HepG2 (cell line): ENCODE measurements around the gene JMJD8. TPM values are rescaled to one million over a fixed set of nuclear protein-coding genes. Genes with fewer than 3 reads are reported as not detected.

Experiments
- CC2D1A ChIP-seq: sonication (generic); formaldehyde crosslinking; IDR thresholded peaks from 2 replicates; pipeline ENCODE4 v1.8.1; 2023; ENCODE audit warnings: mild to moderate bottlenecking, missing genetic modification reagents
- DR1 ChIP-seq: sonication (generic); formaldehyde crosslinking; IDR thresholded peaks from 2 replicates; pipeline ENCODE4 v1.8.0; 2021; ENCODE audit warnings: mild to moderate bottlenecking, missing genetic modification reagents, inconsistent platforms
- HDAC2 ChIP-seq: sonication (generic); formaldehyde crosslinking; IDR thresholded peaks from 2 replicates; pipeline ENCODE4 v1.4.0; 2020; ENCODE audit warnings: missing genetic modification reagents
- KAT2B ChIP-seq: fragments of 150-350 bp; IDR thresholded peaks from 2 replicates; pipeline ENCODE4 v1.6.1; 2014; ENCODE audit warnings: low read depth, low read length, borderline replicate concordance
- MAZ ChIP-seq, 2 experiments: sonication (generic) in 1 of 2; formaldehyde crosslinking in 1 of 2; IDR thresholded peaks; 2 replicates each; pipeline versions ENCODE4 v1.5.0 to v1.6.1; 2012 to 2020; ENCODE audit warnings: low read depth in 2 of 2, mild to moderate bottlenecking in 2 of 2, borderline replicate concordance in 1 of 2, improper control_type of control experiment in 1 of 2, low read length in 1 of 2, missing genetic modification reagents in 1 of 2, moderate library complexity in 1 of 2
- MLXIP ChIP-seq: sonication (generic); formaldehyde crosslinking; IDR thresholded peaks from 2 replicates; pipeline ENCODE4 v1.9.0; 2021; ENCODE audit warnings: missing genetic modification reagents, borderline replicate concordance
- MXI1 ChIP-seq: IDR thresholded peaks from 3 replicates; pipeline ENCODE4 v1.6.1; 2012; ENCODE audit warnings: low read depth, low read length, inconsistent platforms, borderline replicate concordance
- NRL ChIP-seq: sonication (generic); formaldehyde crosslinking; IDR thresholded peaks from 2 replicates; pipeline ENCODE4 v1.5.0; 2020; ENCODE audit warnings: missing genetic modification reagents, mild to moderate bottlenecking, moderate library complexity, borderline replicate concordance
- PAF1 ChIP-seq: IDR thresholded peaks from 2 replicates; pipeline ENCODE4 v1.6.1; 2016; ENCODE audit warnings: missing genetic modification reagents, missing compliant biosample characterization
- RAD21 ChIP-seq: fragments of 450-650 bp; formaldehyde crosslinking; IDR thresholded peaks from 2 replicates; pipeline ENCODE4 v1.5.0; 2020; ENCODE audit warnings: mild to moderate bottlenecking
- RAD51 ChIP-seq: fragments of 450-650 bp; IDR thresholded peaks from 2 replicates; pipeline ENCODE4 v1.6.1; 2016; ENCODE audit warnings: borderline replicate concordance
- RBFOX2 ChIP-seq: fragments of 200-400 bp; formaldehyde crosslinking; IDR thresholded peaks from 2 replicates; pipeline ENCODE4 v1.6.1; 2017; ENCODE audit warnings: low read depth, mild to moderate bottlenecking, low read length
- SETDB1 ChIP-seq: sonication (generic); formaldehyde crosslinking; IDR thresholded peaks from 2 replicates; pipeline ENCODE4 v1.5.1; 2020; ENCODE audit warnings: missing genetic modification reagents, mild to moderate bottlenecking, borderline replicate concordance
- STAG1 ChIP-seq: sonication (generic); formaldehyde crosslinking; IDR thresholded peaks from 2 replicates; pipeline ENCODE4 v1.4.0; 2020; ENCODE audit warnings: missing genetic modification reagents
- TGIF2 ChIP-seq: IDR thresholded peaks from 2 replicates; pipeline ENCODE4 v1.6.1; 2016; ENCODE audit warnings: control low read depth, missing compliant biosample characterization
- ZNF101 ChIP-seq: sonication (generic); formaldehyde crosslinking; IDR thresholded peaks from 2 replicates; pipeline ENCODE4 v1.4.0; 2020; ENCODE audit warnings: mild to moderate bottlenecking, low read depth, missing genetic modification reagents, borderline replicate concordance
- ZNF543 ChIP-seq: sonication (generic); formaldehyde crosslinking; IDR thresholded peaks from 2 replicates; pipeline ENCODE4 v1.4.0; 2020; ENCODE audit warnings: mild to moderate bottlenecking, missing genetic modification reagents
- ZNF749 ChIP-seq: sonication (generic); formaldehyde crosslinking; IDR thresholded peaks from 2 replicates; pipeline ENCODE4 v1.8.0; 2022; ENCODE audit warnings: mild to moderate bottlenecking, missing genetic modification reagents, moderate library complexity, borderline replicate concordance
- ZNF768 ChIP-seq: sonication (generic); formaldehyde crosslinking; IDR thresholded peaks from 2 replicates; pipeline ENCODE4 v1.4.0; 2020; ENCODE audit warnings: missing genetic modification reagents
- ZNF850 ChIP-seq: sonication (generic); formaldehyde crosslinking; conservative IDR thresholded peaks from 2 replicates; pipeline ENCODE4 v1.9.0; 2021; ENCODE audit warnings: mild to moderate bottlenecking, missing genetic modification reagents
- polyA plus RNA-seq, 8 experiments: library from polyadenylated mRNA; depleted of rRNA in 3 of 8; stranded (reverse) in 7 of 8; unstranded in 1 of 8; fragments of >200 nt; fragmentation: Illumina TruSeq in 4 of 8; extraction: Trizol in 4 of 8; gene quantifications; 2 replicates each; pipeline versions ENCODE4 v1.2.1 to v1.2.3, GENCODE V29; 2011 to 2016; ENCODE audit warnings: low read depth in 4 of 8, missing spikeins in 1 of 8, mixed read lengths in 1 of 8; ENCODE audit not compliant: insufficient read depth in 1 of 8
- total RNA-seq, 5 experiments: library from RNA; depleted of rRNA; stranded (reverse); fragments of >200 nt; fragmentation: Illumina TruSeq; extraction: Trizol; gene quantifications; 2 replicates each; pipeline ENCODE4 v1.2.3, GENCODE V29; 2016; ENCODE audit warnings: low read depth in 1 of 5
- TF ChIP-seq, protein P1 (sequence below): sonication (generic); formaldehyde crosslinking; IDR thresholded peaks from 2 replicates; pipeline ENCODE4 v1.8.1; 2023; ENCODE audit warnings: missing genetic modification reagents, mild to moderate bottlenecking, borderline replicate concordance
- TF ChIP-seq, protein P2 (sequence below): sonication (generic); formaldehyde crosslinking; IDR thresholded peaks from 2 replicates; pipeline ENCODE4 v1.4.0; 2020; ENCODE audit warnings: mild to moderate bottlenecking, missing genetic modification reagents
- TF ChIP-seq, protein P3 (sequence below): sonication (generic); formaldehyde crosslinking; IDR thresholded peaks from 2 replicates; pipeline ENCODE4 v1.5.0; 2020; ENCODE audit warnings: mild to moderate bottlenecking, missing genetic modification reagents, borderline replicate concordance

Gene JMJD8
- total and polyA plus RNA-seq, 2 of the 13 experiments (the other 11 are each of a cell fraction or from before 2014, with no cell fraction given): 2.6 to 11.8 TPM

- TF ChIP-seq ZNF543 (CRISPR knock-in tag) (0 out of 2 replicates have a peak, but pooled peaks have one; percentile 7), RBFOX2 (peak; percentile 85), HDAC2 (no peak; the same call in 1 of the 2 replicates), RAD21 (CRISPR knock-in tag) (peak; percentile 52; the same call in 1 of the 2 replicates), ZNF101 (CRISPR knock-in tag) (no peak), TGIF2 (CRISPR knock-in tag) (peak; percentile 48; the same call in 1 of the 2 replicates), RAD51 (no peak), DR1 (CRISPR knock-in tag) (peak; percentile 64; the same call in 1 of the 2 replicates), MXI1 (peak; percentile 87; the same call in 1 of the 3 replicates), ZNF850 (CRISPR knock-in tag) (no peak), ZNF749 (CRISPR knock-in tag) (no peak), ZNF768 (CRISPR knock-in tag) (peak; percentile 36; the same call in 1 of the 2 replicates), PAF1 (CRISPR knock-in tag) (no peak), KAT2B (no peak), MLXIP (CRISPR knock-in tag) (no peak), SETDB1 (CRISPR knock-in tag) (no peak), CC2D1A (CRISPR knock-in tag) (no peak), STAG1 (CRISPR knock-in tag) (no peak), MAZ (IDR thresholded peaks at IDR 0.05; ENCODE audit: borderline replicate concordance, low read depth, low read length) (peak; percentile 68; the same call in 1 of the 2 replicates), MAZ (CRISPR knock-in tag; IDR thresholded peaks at IDR 0.05; ENCODE audit: low read depth) (0 out of 2 replicates have a peak, but pooled peaks have one; percentile 40), NRL (peak; percentile 54; the same call in 1 of the 2 replicates)
- TF ChIP-seq, protein P1, sequence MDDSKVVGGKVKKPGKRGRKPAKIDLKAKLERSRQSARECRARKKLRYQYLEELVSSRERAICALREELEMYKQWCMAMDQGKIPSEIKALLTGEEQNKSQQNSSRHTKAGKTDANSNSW (CRISPR knock-in tag): 0 out of 2 replicates have a peak, but pooled peaks have one; percentile 16
- TF ChIP-seq, protein P2, sequence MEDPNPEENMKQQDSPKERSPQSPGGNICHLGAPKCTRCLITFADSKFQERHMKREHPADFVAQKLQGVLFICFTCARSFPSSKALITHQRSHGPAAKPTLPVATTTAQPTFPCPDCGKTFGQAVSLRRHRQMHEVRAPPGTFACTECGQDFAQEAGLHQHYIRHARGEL: peak; percentile 66; the same call in 1 of the 2 replicates
- TF ChIP-seq, protein P3, sequence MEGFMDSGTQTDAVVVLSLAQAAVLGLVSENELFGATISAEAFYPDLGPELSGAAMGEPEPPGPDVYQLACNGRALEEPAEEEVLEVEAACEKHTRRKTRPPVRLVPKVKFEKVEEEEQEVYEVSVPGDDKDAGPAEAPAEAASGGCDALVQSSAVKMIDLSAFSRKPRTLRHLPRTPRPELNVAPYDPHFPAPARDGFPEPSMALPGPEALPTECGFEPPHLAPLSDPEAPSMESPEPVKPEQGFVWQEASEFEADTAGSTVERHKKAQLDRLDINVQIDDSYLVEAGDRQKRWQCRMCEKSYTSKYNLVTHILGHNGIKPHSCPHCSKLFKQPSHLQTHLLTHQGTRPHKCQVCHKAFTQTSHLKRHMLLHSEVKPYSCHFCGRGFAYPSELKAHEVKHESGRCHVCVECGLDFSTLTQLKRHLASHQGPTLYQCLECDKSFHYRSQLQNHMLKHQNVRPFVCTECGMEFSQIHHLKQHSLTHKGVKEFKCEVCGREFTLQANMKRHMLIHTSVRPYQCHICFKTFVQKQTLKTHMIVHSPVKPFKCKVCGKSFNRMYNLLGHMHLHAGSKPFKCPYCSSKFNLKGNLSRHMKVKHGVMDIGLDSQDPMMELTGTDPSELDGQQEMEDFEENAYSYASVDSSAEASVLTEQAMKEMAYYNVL (CRISPR knock-in tag): peak; percentile 42; the same call in 1 of the 2 replicates
These were observed 42.6 kb downstream of the JMJD8 start, which contains the start of gene MCRIP2 (continued) for GRCh38 chr16:641326-642188.
